Femur (tissue), 1 donor: ENCODE measurements around the gene PRKCE.

Experiments used
- DNase-seq: peaks from one replicate; pipeline ENCODE4 v3.0.0-alpha.2; 2017

Gene PRKCE

GRCh38 chr2:46163804-46164528 is 512.5 kb downstream of the PRKCE start:
- DNase-seq = no peak

GRCh38 chr2:46164529-46165301 is 513.2 kb downstream of the PRKCE start:
- peak; percentile 71 for DNase-seq

DNA sequence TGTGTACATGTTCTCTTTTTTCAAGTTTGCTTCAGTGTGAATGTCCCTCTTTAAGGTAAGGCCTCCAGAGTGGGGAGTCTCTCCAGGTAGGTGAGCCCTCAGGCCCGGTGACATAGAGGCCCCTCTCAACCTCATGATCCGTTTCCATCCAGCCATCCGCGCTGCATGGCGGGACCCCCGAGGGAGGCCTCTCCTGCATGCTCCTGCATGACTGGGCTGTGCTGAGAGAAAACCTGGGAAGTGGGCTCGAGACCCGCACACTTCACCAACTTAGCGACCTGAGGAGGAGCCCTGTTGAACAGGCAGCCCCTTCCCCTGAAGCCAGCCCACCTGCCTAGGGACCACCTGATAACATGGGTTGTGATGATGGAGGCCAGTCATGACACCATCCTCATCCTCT is 514.4 kb downstream of the PRKCE start:
- DNase-seq = no peak

DNA sequence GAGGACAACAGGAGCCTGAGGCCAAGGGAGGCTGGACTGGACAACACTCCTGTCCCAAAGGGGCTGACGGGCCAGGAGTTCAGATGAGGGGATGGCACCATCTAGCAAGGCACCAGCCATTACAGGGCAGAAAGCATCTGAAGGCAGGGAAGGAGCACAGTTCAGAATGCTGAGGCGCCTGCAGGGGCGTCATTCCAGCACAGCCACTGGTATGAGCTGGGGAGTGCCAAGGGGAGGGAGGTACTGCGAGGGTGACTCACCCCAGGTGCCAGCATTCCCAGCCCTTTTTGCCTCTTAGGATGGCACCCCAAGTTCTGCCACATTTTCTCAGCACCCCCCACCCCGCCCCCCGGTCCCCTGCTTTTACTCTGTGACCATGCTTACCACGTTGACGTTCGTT is 515.9 kb downstream of the PRKCE start:
- no peak for DNase-seq

- DNase-seq = no peak
Measured at GRCh38 chr2:46167924-46168323, 516.4 kb downstream of the PRKCE start.

DNA sequence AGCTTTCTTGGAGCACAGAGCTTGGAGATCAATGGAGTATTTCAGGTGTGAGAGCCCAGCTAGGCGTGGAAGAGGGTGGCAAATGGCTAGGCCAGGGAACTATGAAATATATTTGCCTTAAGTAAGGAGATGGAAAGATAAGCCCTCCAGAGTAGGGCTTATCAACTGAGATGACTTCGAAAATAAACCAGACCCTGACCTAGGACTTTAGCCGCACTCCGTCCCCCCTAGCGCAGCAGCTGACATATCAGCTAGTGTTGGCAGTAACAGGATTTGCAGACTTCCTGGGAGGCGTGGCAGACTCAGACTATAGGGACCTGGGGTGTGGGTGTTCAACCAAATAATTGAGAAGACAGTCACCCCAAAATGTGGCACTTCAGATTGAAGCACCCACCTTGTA is 518.0 kb downstream of the PRKCE start:
- DNase-seq = no peak

- no peak for DNase-seq
Measured at GRCh38 chr2:46170026-46170425, 518.6 kb downstream of the PRKCE start.

GRCh38 chr2:46170611-46171350 is 519.3 kb downstream of the PRKCE start:
- no peak for DNase-seq

DNA sequence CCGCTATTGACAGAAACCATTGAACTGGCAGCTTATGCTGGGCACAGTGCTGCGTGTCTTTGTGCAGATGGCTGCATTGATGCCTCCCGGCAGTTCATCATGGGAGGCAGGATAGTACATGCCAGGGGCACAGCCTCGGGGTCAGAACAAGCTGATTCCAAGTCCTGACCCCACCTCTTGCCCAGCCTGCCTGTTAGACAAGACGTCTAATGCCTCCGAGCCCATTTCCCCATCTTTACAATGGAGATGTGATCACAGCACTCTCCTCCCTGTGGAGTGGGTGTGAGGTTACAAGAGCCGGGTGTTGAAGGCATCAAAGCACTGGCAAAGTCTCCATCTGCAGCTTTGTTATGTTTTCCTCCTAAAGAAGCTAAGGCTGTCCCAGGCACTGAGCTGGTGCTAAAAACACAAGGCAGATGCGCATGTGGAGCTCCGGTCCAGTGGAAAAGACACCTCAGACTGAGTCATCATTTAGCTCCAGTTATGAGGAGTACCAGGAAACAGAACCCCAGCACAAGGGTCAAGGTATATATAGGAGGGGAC is 520.0 kb downstream of the PRKCE start:
- DNase-seq = no peak

DNA sequence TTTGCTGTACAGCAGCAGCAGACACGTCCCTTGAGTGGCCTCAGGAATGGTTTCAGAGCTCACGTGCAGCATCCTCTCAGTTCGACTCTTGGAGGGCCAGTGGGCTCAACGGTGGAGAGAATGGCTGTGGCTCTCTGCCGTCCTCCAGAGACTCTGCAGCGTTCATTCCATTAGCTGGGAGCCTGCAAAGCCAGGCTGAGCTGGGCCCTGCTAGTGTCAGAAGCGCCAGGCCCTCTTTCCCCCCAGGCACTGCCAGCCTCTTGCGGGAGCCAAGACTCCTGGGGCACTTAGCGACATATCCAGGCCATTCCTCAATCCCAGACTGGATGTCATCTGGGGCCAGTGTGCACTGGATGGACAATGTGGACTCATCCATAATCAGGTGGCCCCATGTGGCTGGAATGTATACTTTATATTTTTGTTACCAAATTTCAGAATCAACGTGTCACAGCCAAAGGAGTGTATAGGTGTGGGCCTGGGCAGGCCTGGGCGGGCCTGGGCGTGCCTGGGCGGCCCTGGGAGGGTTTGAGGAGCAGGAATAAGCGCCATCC is 520.6 kb downstream of the PRKCE start:
- DNase-seq = no peak

- no peak for DNase-seq
Measured at GRCh38 chr2:46173030-46173429, 521.6 kb downstream of the PRKCE start.

DNA sequence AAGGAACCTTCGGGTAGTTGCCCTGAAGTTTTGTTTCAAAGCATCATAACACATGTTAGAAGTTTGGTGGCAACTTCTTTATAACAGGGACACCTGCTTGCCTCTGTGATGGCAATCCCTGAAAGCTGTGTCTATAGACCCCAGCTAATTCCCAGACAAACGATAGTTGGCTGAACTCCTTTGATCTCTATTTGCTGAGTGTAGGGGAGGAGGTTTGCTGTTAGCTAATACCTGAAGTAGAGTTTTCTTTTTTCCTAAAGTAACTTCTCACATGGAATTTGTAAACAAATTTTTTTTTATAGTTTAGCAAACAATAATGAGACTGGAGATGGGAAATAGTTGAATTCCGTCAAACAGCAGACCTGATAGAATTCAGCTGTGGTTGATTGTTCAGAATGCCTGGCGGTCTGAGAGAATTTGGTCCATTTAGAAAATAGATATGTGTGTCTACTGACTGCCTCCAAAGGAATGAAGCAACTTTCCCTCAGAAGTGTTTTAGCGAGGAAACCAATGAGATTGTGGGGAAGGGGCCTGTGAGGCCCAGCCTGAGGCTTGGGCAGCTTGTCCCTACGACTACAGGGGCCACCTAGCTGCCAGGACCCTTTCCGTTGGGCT is 522.3 kb downstream of the PRKCE start:
- no peak for DNase-seq

DNA sequence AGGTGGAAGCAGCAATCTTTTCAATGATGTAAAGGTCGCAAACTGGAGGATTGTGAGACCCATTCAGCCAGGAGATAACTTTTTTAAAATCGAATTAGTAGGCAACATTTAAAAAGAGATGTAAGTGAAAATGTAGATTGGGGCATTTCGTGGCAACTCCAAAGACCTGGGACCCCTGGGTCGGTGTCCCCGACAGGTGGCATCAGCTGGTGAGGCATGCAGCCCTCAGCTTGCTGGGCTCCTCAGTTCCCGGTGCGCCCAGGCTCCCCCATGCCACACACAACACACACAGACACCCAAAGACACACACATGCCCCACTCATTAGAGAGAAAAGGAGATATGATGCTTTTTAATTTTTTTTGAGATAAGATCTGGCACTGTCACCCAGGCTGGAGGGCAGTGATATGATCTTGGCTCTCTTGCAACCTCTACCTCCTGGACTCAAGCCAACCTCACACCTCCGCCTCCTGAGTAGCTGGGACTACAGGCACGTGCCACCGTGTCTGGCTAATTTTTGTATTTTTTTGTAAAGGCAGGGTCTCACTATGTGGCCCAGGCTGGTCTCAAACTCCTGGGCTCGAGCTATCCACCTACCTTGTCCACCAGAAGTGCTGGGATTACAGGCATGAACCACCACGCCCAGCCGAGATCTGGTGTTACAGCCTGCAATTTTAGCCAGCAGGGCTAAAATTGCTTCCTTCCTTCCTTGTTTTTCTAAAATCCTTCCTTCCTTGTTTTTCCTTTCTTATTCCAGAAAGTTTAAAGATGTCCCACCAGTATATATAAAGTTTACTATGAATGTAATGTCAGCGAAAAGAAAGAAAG is 523.1 kb downstream of the PRKCE start:
- no peak for DNase-seq

DNA sequence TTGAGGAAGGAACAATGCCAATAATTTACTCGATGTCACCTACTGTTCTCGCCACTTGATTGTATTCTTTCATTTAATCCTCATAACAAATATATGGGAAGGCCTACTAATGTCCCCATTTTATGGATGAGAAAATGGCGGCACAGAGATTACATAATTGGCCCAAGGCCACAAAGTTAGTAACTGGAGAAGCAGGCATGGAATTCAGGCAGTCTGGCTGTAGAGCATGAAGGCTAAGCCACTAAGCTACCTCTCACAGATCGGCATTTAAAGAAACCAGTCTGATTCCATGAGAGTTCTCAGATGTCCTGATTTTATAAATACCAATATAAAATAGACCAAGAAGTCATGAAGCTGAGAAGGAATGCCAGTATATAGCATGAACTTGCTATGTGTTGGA is 523.9 kb downstream of the PRKCE start:
- no peak for DNase-seq

- DNase-seq = no peak
Measured at GRCh38 chr2:46177461-46178089, 526.1 kb downstream of the PRKCE start.

DNA sequence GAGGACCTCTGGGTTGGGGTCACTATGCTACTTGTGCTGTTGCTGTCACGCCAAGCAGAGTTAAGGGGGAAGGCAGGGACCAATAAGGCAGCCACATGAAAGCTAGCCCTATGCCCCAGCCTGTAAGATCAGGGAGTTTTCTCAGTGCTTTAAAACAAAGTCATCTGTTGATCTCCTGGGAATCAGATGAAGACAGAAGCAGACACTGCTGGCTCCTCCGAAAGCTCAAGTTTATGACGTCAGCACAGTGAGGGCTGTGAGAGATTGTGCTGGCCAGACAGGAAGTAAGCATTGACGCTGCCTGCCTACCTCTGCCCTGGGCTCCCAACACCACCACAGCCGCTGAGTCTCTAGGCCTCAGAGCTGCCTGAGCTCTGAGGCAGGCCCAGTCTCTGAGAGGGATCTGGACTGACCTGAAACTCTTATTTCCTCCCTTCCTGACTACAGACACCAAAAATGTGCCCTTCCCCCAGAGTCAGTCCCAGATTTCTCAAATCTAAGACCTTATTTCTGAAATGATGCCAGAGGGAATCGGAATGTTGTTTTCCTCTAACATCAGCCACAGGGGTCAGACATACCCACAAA is 527.7 kb downstream of the PRKCE start:
- DNase-seq = peak; percentile 65

GRCh38 chr2:46180189-46180588 is 528.7 kb downstream of the PRKCE start:
- DNase-seq = no peak

DNA sequence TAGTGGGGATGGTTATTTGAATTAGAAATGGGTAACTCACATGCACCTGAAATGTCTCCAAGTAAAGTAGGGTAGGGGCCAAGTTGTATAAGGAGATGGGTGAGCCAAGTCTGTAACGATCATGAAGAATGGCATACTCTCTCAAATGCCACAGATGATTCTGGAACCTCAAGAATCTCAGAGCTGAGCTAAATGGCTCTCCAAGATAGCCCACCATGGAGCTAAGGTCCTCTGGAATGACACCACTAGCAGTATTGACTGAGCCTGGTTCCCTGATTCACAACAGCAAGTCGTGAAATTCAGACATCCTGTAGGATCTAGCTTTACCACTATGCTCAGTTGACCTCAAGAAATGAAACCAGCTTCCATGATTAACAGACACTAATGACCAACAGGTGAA is 529.8 kb downstream of the PRKCE start:
- no peak for DNase-seq

DNA sequence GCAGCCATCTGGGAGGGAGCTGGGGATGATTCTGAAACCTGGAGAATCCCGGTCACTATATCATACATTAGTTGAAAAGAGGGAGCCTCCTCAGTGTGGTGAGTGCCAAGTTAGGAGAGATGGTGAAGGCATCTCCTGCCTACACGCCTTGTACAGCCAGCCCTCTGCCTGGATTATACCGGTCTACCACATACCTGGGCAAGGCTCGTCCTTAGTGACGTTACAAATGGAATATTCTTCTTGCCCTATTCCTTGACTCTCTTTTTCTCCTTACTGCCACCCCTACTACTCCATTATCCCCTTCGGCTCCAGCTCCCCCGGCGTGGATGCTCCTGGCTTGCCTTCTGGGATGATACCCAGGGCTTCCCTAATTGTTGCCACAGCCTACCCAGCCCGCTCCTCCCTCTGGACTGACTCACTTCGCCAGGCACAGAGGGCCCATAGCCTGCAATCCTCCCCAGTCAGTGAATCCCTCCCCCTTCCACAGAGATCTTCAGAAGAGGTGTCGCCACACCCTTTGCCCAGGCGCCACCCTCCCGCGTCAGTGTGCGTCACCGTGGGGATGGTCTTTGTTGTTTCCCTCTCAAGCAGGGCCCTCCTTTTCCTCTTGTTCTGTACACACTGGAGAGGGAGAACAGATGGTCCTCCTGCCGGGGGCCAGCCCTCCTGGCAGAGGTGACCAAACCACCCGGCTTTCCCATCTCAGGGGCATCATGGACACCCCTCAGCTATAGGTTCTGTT is 530.5 kb downstream of the PRKCE start:
- no peak for DNase-seq

- no peak for DNase-seq
Measured at GRCh38 chr2:46183426-46183825, 532.0 kb downstream of the PRKCE start.
